ENCODE data around the gene ATP8B1.

- TF ChIP-seq CTCF (IDR thresholded peaks at IDR 0.05) (no peak), POLR2A (IDR thresholded peaks at IDR 0.05) (no peak), EP300 (IDR thresholded peaks at IDR 0.05) (no peak)
These were observed 61.8 kb downstream of the ATP8B1 start for GRCh38 chr18:57741273-57741672.
